Sigmoid colon (tissue), 4 donors: ENCODE measurements around the gene NRF1.

Source experiments
- CTCF ChIP-seq, 4 experiments: fragments of 450-650 bp in 3 of 4; fragments of 200-600 bp in 1 of 4; IDR thresholded peaks; one replicate each; pipeline ENCODE4 v1.5.1; 2016 to 2019; ENCODE audit warnings: antibody characterized with exemption in 4 of 4, mild to moderate bottlenecking in 3 of 4, moderate library complexity in 2 of 4
- EP300 ChIP-seq, 4 donors: sonication (generic); formaldehyde crosslinking; IDR thresholded peaks; one replicate each; pipeline ENCODE4 v1.6.1; 2017; ENCODE audit warnings: antibody characterized with exemption in 4 of 4
- POLR2A ChIP-seq, 2 donors: fragments of 450-650 bp; IDR thresholded peaks; one replicate each; pipeline ENCODE4 v1.6.1; 2016; ENCODE audit warnings: antibody characterized with exemption in 2 of 2, mild to moderate bottlenecking in 2 of 2, moderate library complexity in 2 of 2

DNA sequence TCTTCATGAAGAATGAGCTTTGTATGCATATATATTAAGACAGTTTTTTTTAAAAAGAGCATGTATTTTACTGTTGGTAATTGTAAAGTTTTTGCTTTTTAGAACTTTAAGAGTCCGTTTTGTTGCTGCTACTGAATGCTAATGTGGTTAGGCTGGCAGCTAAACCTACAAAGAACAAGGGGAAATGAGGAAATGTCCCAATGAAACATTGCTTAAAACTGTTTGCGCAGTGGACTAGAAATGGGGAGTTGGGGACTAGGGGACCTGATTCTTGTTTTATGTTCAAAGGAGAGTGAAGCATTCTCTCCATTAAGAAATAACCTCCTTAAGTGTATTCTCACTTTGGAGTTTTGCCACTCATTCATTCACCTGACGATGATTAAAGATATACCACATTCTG, 5.7 kb downstream of the NRF1 start:
- TF ChIP-seq POLR2A (IDR thresholded peaks at IDR 0.05): no peak
- no peak for TF ChIP-seq CTCF (IDR thresholded peaks at IDR 0.05)
- no peak for TF ChIP-seq EP300 (IDR thresholded peaks at IDR 0.05)
